Activated CD4-positive, alpha-beta T cell treated with anti-CD3 and anti-CD28 coated beads for 36 hours (primary cell): ENCODE results near the gene CNTNAP2. TPM values are rescaled to one million over a fixed set of nuclear protein-coding genes. Genes with fewer than 3 reads are reported as not detected.

Source experiments
- ATAC-seq: fragments of 200-7000 bp; cut with Tn5 transposase; one replicate; pipeline ENCODE4 v1.10.0; 2021; ENCODE audit warnings: mild to moderate bottlenecking, moderate library complexity
- CTCF ChIA-PET: fragments of 350-600 bp; sonication (Branson Sonifier 250); formaldehyde crosslinking; loops from one replicate; lab custom pipeline; 2021; ENCODE audit warnings: antibody characterized with exemption; lab: Charles Lee
- POLR2A ChIA-PET: fragments of 350-600 bp; sonication (Branson Sonifier 250); formaldehyde crosslinking; loops from one replicate; lab custom pipeline; 2021; ENCODE audit warnings: antibody characterized with exemption, inconsistent platforms; lab: Charles Lee
- DNase-seq: peaks from one replicate; pipeline ENCODE4 v3.0.0-alpha.2; 2020
- H3K27ac Mint-ChIP-seq: one replicate; pipeline ENCODE4 v1.8.0; 2021; ENCODE audit warnings: mixed read lengths
- H3K27me3 Mint-ChIP-seq: one replicate; pipeline ENCODE4 v1.8.0; 2021; ENCODE audit warnings: mixed read lengths
- H3K36me3 Mint-ChIP-seq: one replicate; pipeline ENCODE4 v1.8.0; 2021; ENCODE audit warnings: low read depth, mixed read lengths
- H3K4me1 Mint-ChIP-seq: one replicate; pipeline ENCODE4 v1.8.0; 2021; ENCODE audit warnings: mixed read lengths
- H3K4me3 Mint-ChIP-seq: one replicate; pipeline ENCODE4 v1.8.0; 2021; ENCODE audit warnings: mild to moderate bottlenecking, moderate library complexity, mixed read lengths
- H3K9me3 Mint-ChIP-seq: one replicate; pipeline ENCODE4 v1.8.0; 2021; ENCODE audit warnings: low read depth, mixed read lengths
- intact Hi-C, 2 experiments: fragments of 100-400 bp; cut with DNase I in 1 of 2; cut with micrococcal nuclease in 1 of 2; formaldehyde crosslinking; loops; one replicate each; pipeline versions ENCODE4 v1.14.2 to v1.15.1; 2022 to 2024; cut with DNase I, micrococcal nuclease
- total RNA-seq, 2 experiments: library from RNA; stranded (reverse); gene quantifications; one replicate each; pipeline ENCODE4 v1.2.3, GENCODE V29; 2021

CNTNAP2 gene
- total RNA-seq, 2 experiments from 2014 or later, result not detected

GRCh38 chr7:146514304-146514703 lies 397.7 kb downstream of the CNTNAP2 start:
- H3K27ac Mint-ChIP-seq, result no peak overlapping the region
- ChIA-PET POLR2A (no interaction called here), CTCF (no interaction called here)
- no peaks in the 10 kb centered on the region for H3K4me1 Mint-ChIP-seq
- DNase-seq, result no peak
- no peak for ATAC-seq
- H3K9me3 Mint-ChIP-seq, result peaks cover 37% of the 10 kb centered on the region
- no peak overlapping the region for H3K4me3 Mint-ChIP-seq
- H3K36me3 Mint-ChIP-seq, result peaks cover 2% of the 10 kb centered on the region
- no peaks in the 10 kb centered on the region for H3K27me3 Mint-ChIP-seq
- intact Hi-C loops, result no loop called here

GRCh38 chr7:146528581-146528980 lies 412.0 kb downstream of the CNTNAP2 start:
- ChIA-PET CTCF (no interaction called here), POLR2A (no interaction called here)
- DNase-seq, result no peak
- Mint-ChIP-seq H3K27me3 (no peaks in the 10 kb centered on the region), H3K9me3 (peaks cover 1% of the 10 kb centered on the region), H3K4me3 (no peak overlapping the region), H3K27ac (no peak overlapping the region), H3K4me1 (no peaks in the 10 kb centered on the region), H3K36me3 (no peaks in the 10 kb centered on the region)
- ATAC-seq, result no peak
- intact Hi-C loops, result no loop called here

DNA sequence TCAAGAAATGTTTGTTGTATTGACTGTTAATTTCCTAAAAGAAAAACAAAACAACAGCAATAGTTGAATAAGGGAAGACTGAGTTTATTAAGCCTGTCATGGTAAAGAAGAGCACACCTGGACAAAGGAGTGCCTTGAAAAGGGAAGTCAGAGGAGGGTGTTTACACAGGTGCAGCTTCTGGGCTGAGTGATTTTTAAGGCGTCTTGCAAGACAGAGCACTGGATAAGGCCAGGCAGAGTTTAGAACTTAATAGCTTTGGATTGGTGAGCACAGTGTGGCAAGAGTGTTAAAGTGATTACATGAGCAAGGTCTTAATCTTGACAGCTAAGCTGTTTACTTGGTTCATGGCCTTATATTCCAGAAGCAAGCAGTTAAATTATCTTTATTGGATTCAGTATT lies 423.2 kb downstream of the CNTNAP2 start:
- intact Hi-C loops, result no loop called here
- CTCF ChIA-PET, result no interaction called here
- no peaks in the 10 kb centered on the region for H3K27me3 Mint-ChIP-seq
- peaks cover 2% of the 10 kb centered on the region for H3K9me3 Mint-ChIP-seq
- no peak for ATAC-seq
- no peaks in the 10 kb centered on the region for H3K36me3 Mint-ChIP-seq
- H3K27ac Mint-ChIP-seq, result no peak overlapping the region
- no peak for DNase-seq
- POLR2A ChIA-PET, result no interaction called here
- H3K4me3 Mint-ChIP-seq, result no peak overlapping the region
- H3K4me1 Mint-ChIP-seq, result no peaks in the 10 kb centered on the region

DNA sequence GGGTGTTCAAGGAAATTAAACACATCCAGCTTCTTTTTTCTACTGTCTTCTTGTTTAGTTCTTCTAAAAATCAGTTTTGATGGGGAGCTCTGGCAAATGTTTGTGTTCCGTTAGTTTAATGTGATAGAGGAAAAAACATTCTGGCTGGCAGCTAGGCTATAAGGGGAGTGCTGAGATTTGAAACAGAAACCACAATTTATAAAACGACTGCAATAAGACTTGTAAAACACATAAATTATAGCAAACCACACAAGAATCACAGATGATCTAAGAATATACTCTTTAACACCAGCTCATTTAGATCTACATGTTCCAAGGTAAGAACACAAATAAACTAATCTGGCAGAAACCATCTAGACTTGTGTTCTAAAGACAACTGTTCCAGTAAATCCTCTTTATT lies 425.5 kb downstream of the CNTNAP2 start:
- H3K4me1 Mint-ChIP-seq, result no peaks in the 10 kb centered on the region
- POLR2A ChIA-PET, result no interaction called here
- ATAC-seq (no peak), DNase-seq (no peak)
- intact Hi-C loops, result no loop called here
- H3K9me3 Mint-ChIP-seq, result peaks cover 3% of the 10 kb centered on the region
- H3K36me3 Mint-ChIP-seq, result no peaks in the 10 kb centered on the region
- CTCF ChIA-PET, result no interaction called here
- H3K27me3 Mint-ChIP-seq, result no peaks in the 10 kb centered on the region
- H3K27ac Mint-ChIP-seq, result no peak overlapping the region
- no peak overlapping the region for H3K4me3 Mint-ChIP-seq

DNA sequence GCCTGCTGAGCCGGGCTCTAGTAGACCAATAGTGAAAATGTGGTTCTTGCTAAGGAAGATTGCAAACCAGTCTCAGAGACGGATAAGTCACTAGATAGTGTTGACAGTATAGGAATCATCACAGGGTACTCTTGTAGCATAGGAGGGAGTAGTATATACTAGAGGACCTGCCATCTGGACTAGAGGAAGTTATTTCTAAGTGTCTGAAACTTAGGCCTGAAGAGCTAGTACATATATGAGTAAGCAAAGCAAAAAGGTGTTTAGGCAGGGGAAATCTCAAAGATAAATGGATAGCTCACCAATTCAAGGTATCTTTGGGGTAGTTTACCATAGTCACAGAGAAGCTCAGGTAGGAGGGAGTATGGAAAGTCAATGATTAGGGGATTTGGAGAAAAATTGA lies 428.1 kb downstream of the CNTNAP2 start:
- Mint-ChIP-seq H3K4me1 (no peaks in the 10 kb centered on the region), H3K27ac (no peak overlapping the region), H3K9me3 (peaks cover 5% of the 10 kb centered on the region), H3K36me3 (no peaks in the 10 kb centered on the region), H3K27me3 (no peaks in the 10 kb centered on the region), H3K4me3 (no peak overlapping the region)
- POLR2A ChIA-PET, result no interaction called here
- intact Hi-C loops, result no loop called here
- CTCF ChIA-PET, result interaction anchor here (0.6 kb wide), 1 partner anchor 576 kb away, joined by 3 read pairs; no protein-coding TSS in a partner anchor
- no peak for DNase-seq
- ATAC-seq, result no peak

GRCh38 chr7:146548816-146549215 lies 432.2 kb downstream of the CNTNAP2 start:
- intact Hi-C loops, result no loop called here
- no peak overlapping the region for H3K4me3 Mint-ChIP-seq

GRCh38 chr7:146554556-146554955 lies 438.0 kb downstream of the CNTNAP2 start:
- no peaks in the 10 kb centered on the region for H3K4me1 Mint-ChIP-seq
- no peak for DNase-seq
- no peak overlapping the region for H3K4me3 Mint-ChIP-seq
- POLR2A ChIA-PET, result no interaction called here
- no peak for ATAC-seq
- no peaks in the 10 kb centered on the region for H3K27me3 Mint-ChIP-seq
- intact Hi-C loops, result no loop called here
- CTCF ChIA-PET, result no interaction called here
- peaks cover 10% of the 10 kb centered on the region for H3K9me3 Mint-ChIP-seq
- H3K36me3 Mint-ChIP-seq, result no peaks in the 10 kb centered on the region
- H3K27ac Mint-ChIP-seq, result no peak overlapping the region

More at GRCh38 chr7:146548816-146549215, 432.2 kb downstream of the CNTNAP2 start:
- no peak for DNase-seq
- no peak for ATAC-seq
- ChIA-PET CTCF (interaction anchor here (0.6 kb wide), 1 partner anchor 1413 kb away, joined by 3 read pairs; no protein-coding TSS in a partner anchor), POLR2A (no interaction called here)
- Mint-ChIP-seq H3K36me3 (no peaks in the 10 kb centered on the region), H3K27me3 (no peaks in the 10 kb centered on the region), H3K27ac (no peak overlapping the region), H3K4me1 (no peaks in the 10 kb centered on the region), H3K9me3 (peaks cover 14% of the 10 kb centered on the region)

DNA sequence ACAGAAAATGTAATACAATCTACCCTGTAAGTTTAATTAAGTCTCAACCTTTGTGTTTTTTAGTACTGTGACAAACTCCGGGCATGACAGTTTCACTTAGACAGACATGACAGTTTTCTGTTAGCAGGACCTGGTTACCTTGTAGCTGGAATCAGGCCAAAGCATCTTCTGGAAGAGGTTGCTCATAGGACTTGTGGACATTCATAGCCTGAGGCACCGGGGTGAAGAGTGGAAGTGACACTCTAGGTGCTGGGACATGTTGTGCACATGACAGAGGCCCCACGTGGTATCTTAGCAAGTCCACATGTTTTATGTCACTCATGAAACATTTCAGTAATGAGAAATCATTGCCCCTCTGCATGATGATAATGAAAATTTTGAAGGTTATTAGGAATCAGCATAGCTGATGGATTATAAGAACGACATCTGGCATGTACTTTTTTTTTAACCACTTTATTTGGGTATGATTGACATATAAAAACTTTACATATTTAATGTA lies 441.4 kb downstream of the CNTNAP2 start:
- Mint-ChIP-seq H3K4me3 (no peak overlapping the region), H3K9me3 (peaks cover 2% of the 10 kb centered on the region), H3K36me3 (no peaks in the 10 kb centered on the region), H3K27me3 (no peaks in the 10 kb centered on the region), H3K4me1 (no peaks in the 10 kb centered on the region), H3K27ac (no peak overlapping the region)
- DNase-seq (no peak), ATAC-seq (no peak)
- POLR2A ChIA-PET, result no interaction called here
- CTCF ChIA-PET, result no interaction called here
- intact Hi-C loops, result no loop called here

DNA sequence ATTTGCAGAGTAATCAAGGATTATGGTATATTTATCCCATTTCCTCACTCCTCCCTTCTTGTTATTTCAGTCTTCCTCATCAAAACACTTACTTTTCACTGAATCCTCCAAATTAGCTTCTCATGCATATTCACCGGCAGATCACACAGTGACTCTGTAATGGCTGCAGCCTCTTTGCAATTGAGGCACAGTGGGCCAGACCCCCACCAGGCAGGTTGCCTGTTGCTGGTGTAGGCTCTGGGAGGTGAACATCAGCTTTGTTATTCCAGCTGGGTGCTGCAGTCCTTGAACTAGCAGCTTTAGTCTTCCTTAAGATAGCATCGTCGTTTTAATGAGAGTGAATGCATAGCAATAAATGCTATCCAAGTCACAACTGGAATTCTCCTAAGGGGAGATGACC lies 449.3 kb downstream of the CNTNAP2 start:
- H3K27me3 Mint-ChIP-seq, result no peaks in the 10 kb centered on the region
- no peaks in the 10 kb centered on the region for H3K36me3 Mint-ChIP-seq
- H3K4me1 Mint-ChIP-seq, result no peaks in the 10 kb centered on the region
- ChIA-PET POLR2A (no interaction called here), CTCF (no interaction called here)
- no peak for DNase-seq
- no peak overlapping the region for H3K27ac Mint-ChIP-seq
- intact Hi-C loops, result no loop called here
- H3K4me3 Mint-ChIP-seq, result no peak overlapping the region
- no peaks in the 10 kb centered on the region for H3K9me3 Mint-ChIP-seq
- no peak for ATAC-seq

- POLR2A ChIA-PET, result no interaction called here
- Mint-ChIP-seq H3K27me3 (no peaks in the 10 kb centered on the region), H3K36me3 (no peaks in the 10 kb centered on the region), H3K4me3 (no peak overlapping the region), H3K9me3 (no peaks in the 10 kb centered on the region), H3K27ac (no peak overlapping the region), H3K4me1 (no peaks in the 10 kb centered on the region)
- ATAC-seq (no peak), DNase-seq (no peak)
- CTCF ChIA-PET, result no interaction called here
- intact Hi-C loops, result no loop called here
Observed at GRCh38 chr7:146575903-146576302, 459.3 kb downstream of the CNTNAP2 start.

- intact Hi-C loops, result no loop called here
- CTCF ChIA-PET, result no interaction called here
- peaks cover 2% of the 10 kb centered on the region for H3K9me3 Mint-ChIP-seq
- no peak for ATAC-seq
- H3K27ac Mint-ChIP-seq, result no peak overlapping the region
- H3K4me1 Mint-ChIP-seq, result no peaks in the 10 kb centered on the region
- no peak overlapping the region for H3K4me3 Mint-ChIP-seq
- no peaks in the 10 kb centered on the region for H3K36me3 Mint-ChIP-seq
- DNase-seq, result no peak
- H3K27me3 Mint-ChIP-seq, result no peaks in the 10 kb centered on the region
- POLR2A ChIA-PET, result no interaction called here
Observed at GRCh38 chr7:146591976-146592375, 475.4 kb downstream of the CNTNAP2 start.

GRCh38 chr7:146606628-146607027 lies 490.0 kb downstream of the CNTNAP2 start:
- Mint-ChIP-seq H3K4me3 (no peak overlapping the region), H3K9me3 (no peaks in the 10 kb centered on the region), H3K4me1 (no peaks in the 10 kb centered on the region), H3K27ac (no peak overlapping the region), H3K27me3 (no peaks in the 10 kb centered on the region), H3K36me3 (no peaks in the 10 kb centered on the region)
- DNase-seq, result no peak
- ChIA-PET POLR2A (no interaction called here), CTCF (no interaction called here)
- intact Hi-C loops, result no loop called here
- ATAC-seq, result no peak

DNA sequence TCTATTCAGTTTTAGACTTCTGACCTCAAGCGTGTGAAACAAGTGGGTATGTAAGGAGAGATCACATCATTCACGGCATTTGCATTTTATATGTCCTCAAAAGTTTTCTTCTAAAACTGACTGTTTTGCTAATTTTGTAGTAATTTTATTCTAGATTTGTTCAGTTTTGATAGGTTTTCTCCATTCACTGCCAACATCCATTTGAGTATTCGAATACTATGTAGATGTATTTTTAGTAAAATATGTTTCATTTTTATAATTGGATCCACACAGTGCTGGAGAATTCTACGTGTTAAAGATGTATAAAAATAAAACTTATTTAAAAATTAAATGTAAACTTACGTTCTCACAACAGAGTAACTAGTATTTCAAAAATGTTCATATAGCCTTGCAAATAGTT lies 503.0 kb downstream of the CNTNAP2 start:
- no peaks in the 10 kb centered on the region for H3K4me1 Mint-ChIP-seq
- no peak overlapping the region for H3K4me3 Mint-ChIP-seq
- POLR2A ChIA-PET, result no interaction called here
- no peak for DNase-seq
- H3K27me3 Mint-ChIP-seq, result no peaks in the 10 kb centered on the region
- CTCF ChIA-PET, result no interaction called here
- H3K9me3 Mint-ChIP-seq, result no peaks in the 10 kb centered on the region
- ATAC-seq, result no peak
- no peak overlapping the region for H3K27ac Mint-ChIP-seq
- no peaks in the 10 kb centered on the region for H3K36me3 Mint-ChIP-seq
- intact Hi-C loops, result no loop called here
